HG02970 (cell line): ENCODE results near the gene ADARB1.

Source experiments
- ATAC-seq: cut with Tn5 transposase; IDR thresholded peaks from one replicate; pipeline ENCODE4 v1.9.1; 2021; ENCODE audit warnings: mild to moderate bottlenecking, moderate library complexity, moderate number of reproducible peaks; ENCODE audit not compliant: unreplicated experiment, low FRiP score

The ADARB1 gene

GRCh38 chr21:45186709-45187108 lies 112.3 kb downstream of the ADARB1 start:
- ATAC-seq, result no peak

GRCh38 chr21:45187646-45188045 lies 113.3 kb downstream of the ADARB1 start:
- ATAC-seq, result no peak

GRCh38 chr21:45190013-45190412 lies 115.6 kb downstream of the ADARB1 start:
- ATAC-seq, result no peak

- no peak for ATAC-seq
Observed at GRCh38 chr21:45192332-45192731, 118.0 kb downstream of the ADARB1 start.

- no peak for ATAC-seq
Observed at GRCh38 chr21:45196620-45197019, 122.2 kb downstream of the ADARB1 start.

GRCh38 chr21:45199201-45199600 lies 124.8 kb downstream of the ADARB1 start:
- no peak for ATAC-seq

- no peak for ATAC-seq
Observed at GRCh38 chr21:45200031-45200430, 125.7 kb downstream of the ADARB1 start.

GRCh38 chr21:45200581-45201296 lies 126.4 kb downstream of the ADARB1 start:
- no peak for ATAC-seq

- no peak for ATAC-seq
Observed at GRCh38 chr21:45202344-45202743, 128.0 kb downstream of the ADARB1 start.

- no peak for ATAC-seq
Observed at GRCh38 chr21:45202889-45203288, 128.5 kb downstream of the ADARB1 start.

- no peak for ATAC-seq
Observed at GRCh38 chr21:45203983-45204382, 129.6 kb downstream of the ADARB1 start.

GRCh38 chr21:45204395-45204794 lies 130.0 kb downstream of the ADARB1 start:
- ATAC-seq, result no peak

GRCh38 chr21:45207839-45208626 lies 133.7 kb downstream of the ADARB1 start:
- no peak for ATAC-seq

GRCh38 chr21:45208627-45208951 lies 134.2 kb downstream of the ADARB1 start:
- no peak for ATAC-seq

GRCh38 chr21:45209046-45209445 lies 134.7 kb downstream of the ADARB1 start:
- ATAC-seq, result no peak

GRCh38 chr21:45209685-45210284 lies 135.4 kb downstream of the ADARB1 start:
- ATAC-seq, result no peak

GRCh38 chr21:45210461-45210983 lies 136.1 kb downstream of the ADARB1 start:
- no peak for ATAC-seq

- no peak for ATAC-seq
Observed at GRCh38 chr21:45211661-45212060, 137.3 kb downstream of the ADARB1 start.

GRCh38 chr21:45213392-45213791 lies 139.0 kb downstream of the ADARB1 start:
- no peak for ATAC-seq

GRCh38 chr21:45215213-45215612 lies 140.8 kb downstream of the ADARB1 start:
- ATAC-seq, result no peak

GRCh38 chr21:45217010-45217409 lies 142.6 kb downstream of the ADARB1 start:
- ATAC-seq, result no peak
